ENCODE results near the gene TLE2. TPM values are rescaled to one million over a fixed set of nuclear protein-coding genes. Genes with fewer than 3 reads are reported as not detected.

Gene TLE2
- polyA plus RNA-seq, 1 donor (not counting 4 experiments of a cell fraction or from before 2014, with no cell fraction given): 0.88 TPM

- Histone ChIP-seq H2AFZ (ENCODE audit: control insufficient read depth, low read length) (no peak overlapping the region), H3K27ac (ENCODE audit: control insufficient read depth, insufficient read depth, low read length) (no peak overlapping the region), H3K4me2 (ENCODE audit: control insufficient read depth, extremely low read depth, insufficient read depth, low read depth, low read length) (no peak overlapping the region), H3K9me1 (ENCODE audit: control insufficient read depth, extremely low read depth, insufficient read depth, low read length) (no peaks in the 10 kb centered on the region), H3K79me2 (ENCODE audit: control insufficient read depth, insufficient read depth, low read length) (no peaks in the 10 kb centered on the region), H3K9me3 (ENCODE audit: control insufficient read depth, low read depth, low read length) (no peaks in the 10 kb centered on the region), H3K36me3 (ENCODE audit: control insufficient read depth in 2 of 2, extremely low read depth in 1 of 2, insufficient read depth in 2 of 2, low read length in 2 of 2) (no peaks in the 10 kb centered on the region), H3K4me3 (ENCODE audit: control insufficient read depth in 2 of 3, extremely low read depth in 1 of 3, insufficient read depth in 2 of 3, low read depth in 1 of 3, low read length in 3 of 3) (no peak overlapping the region), H4K20me1 (ENCODE audit: control insufficient read depth, extremely low read depth, insufficient read depth, low read length) (no peaks in the 10 kb centered on the region), H3K9ac (ENCODE audit: control insufficient read depth, extremely low read depth, insufficient read depth, low read length) (no peak overlapping the region), H3K27me3 (ENCODE audit: control insufficient read depth, extremely low read depth, insufficient read depth, low read length) (no peaks in the 10 kb centered on the region), H3K4me1 (ENCODE audit: control insufficient read depth, extremely low read depth, insufficient read depth, low read length) (peaks cover 3% of the 10 kb centered on the region)
- no peak for DNase-seq (ENCODE audit: low read depth, low spot score)
- dilution Hi-C loops (cut with MboI; ENCODE audit: extremely low pct_ligation_motif_present, low sequenced_read_pairs): no loop called here
- no peak for FAIRE-seq
- TF ChIP-seq EZH2 (IDR thresholded peaks at IDR 0.05; ENCODE audit: low read length): no peak
- TF ChIP-seq, protein P1, sequence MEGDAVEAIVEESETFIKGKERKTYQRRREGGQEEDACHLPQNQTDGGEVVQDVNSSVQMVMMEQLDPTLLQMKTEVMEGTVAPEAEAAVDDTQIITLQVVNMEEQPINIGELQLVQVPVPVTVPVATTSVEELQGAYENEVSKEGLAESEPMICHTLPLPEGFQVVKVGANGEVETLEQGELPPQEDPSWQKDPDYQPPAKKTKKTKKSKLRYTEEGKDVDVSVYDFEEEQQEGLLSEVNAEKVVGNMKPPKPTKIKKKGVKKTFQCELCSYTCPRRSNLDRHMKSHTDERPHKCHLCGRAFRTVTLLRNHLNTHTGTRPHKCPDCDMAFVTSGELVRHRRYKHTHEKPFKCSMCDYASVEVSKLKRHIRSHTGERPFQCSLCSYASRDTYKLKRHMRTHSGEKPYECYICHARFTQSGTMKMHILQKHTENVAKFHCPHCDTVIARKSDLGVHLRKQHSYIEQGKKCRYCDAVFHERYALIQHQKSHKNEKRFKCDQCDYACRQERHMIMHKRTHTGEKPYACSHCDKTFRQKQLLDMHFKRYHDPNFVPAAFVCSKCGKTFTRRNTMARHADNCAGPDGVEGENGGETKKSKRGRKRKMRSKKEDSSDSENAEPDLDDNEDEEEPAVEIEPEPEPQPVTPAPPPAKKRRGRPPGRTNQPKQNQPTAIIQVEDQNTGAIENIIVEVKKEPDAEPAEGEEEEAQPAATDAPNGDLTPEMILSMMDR (optimal IDR thresholded peaks at IDR 0.05 in 1 of 3, IDR thresholded peaks at IDR 0.05 in 1 of 3, conservative IDR thresholded peaks at IDR 0.05 in 1 of 3; ENCODE audit: extremely low read depth in 1 of 3, insufficient read depth in 2 of 3, low read length in 3 of 3): no peak
These were observed 16.1 kb upstream of the TLE2 start for GRCh38 chr19:3045191-3045590.

DNA sequence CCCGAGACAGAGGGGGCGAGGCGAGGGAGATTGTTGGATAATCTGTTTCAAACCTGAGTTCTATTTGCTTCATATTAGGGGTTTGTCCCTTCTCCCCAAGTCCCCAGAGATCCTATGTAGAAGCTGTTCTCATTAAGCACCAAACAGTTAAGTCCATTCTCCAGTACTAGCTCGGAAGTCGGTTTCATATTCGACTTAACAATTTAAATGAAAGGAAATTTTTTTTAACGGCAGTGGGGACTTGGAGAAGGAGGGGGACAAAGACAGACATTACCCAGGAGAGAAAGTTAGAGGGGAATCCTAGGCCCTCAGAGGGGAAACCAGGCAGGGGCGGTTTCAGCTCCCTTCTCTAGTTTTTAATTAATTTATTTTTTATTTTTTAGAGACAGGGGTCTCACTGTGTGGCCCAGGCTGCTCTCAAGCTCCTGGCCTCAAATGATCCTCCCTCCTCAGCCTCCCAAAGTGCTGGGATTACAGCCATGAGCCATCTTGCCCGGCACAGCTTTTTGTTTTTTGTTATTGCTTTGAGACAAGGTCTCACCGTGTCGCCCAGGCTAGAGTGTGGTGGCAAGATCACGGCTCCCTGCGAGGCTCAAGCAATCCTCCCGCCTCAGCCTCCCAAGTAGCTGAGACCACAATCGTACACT lies 13.7 kb upstream of the TLE2 start:
- H2AFZ ChIP-seq (ENCODE audit: control insufficient read depth, low read length): no peak overlapping the region
- dilution Hi-C loops (cut with MboI; ENCODE audit: extremely low pct_ligation_motif_present, low sequenced_read_pairs): no loop called here
- H3K79me2 ChIP-seq (ENCODE audit: control insufficient read depth, insufficient read depth, low read length): no peaks in the 10 kb centered on the region
- H3K27ac ChIP-seq (ENCODE audit: control insufficient read depth, insufficient read depth, low read length): no peak overlapping the region
- H3K9ac ChIP-seq (ENCODE audit: control insufficient read depth, extremely low read depth, insufficient read depth, low read length): no peak overlapping the region
- H4K20me1 ChIP-seq (ENCODE audit: control insufficient read depth, extremely low read depth, insufficient read depth, low read length): no peaks in the 10 kb centered on the region
- no peak overlapping the region for H3K4me3 ChIP-seq (ENCODE audit: control insufficient read depth in 2 of 3, extremely low read depth in 1 of 3, insufficient read depth in 2 of 3, low read depth in 1 of 3, low read length in 3 of 3)
- DNase-seq (ENCODE audit: low read depth, low spot score) (no peak), FAIRE-seq (no peak)
- no peaks in the 10 kb centered on the region for H3K9me3 ChIP-seq (ENCODE audit: control insufficient read depth, low read depth, low read length)
- H3K4me2 ChIP-seq (ENCODE audit: control insufficient read depth, extremely low read depth, insufficient read depth, low read depth, low read length): no peak overlapping the region
- no peaks in the 10 kb centered on the region for H3K27me3 ChIP-seq (ENCODE audit: control insufficient read depth, extremely low read depth, insufficient read depth, low read length)
- H3K9me1 ChIP-seq (ENCODE audit: control insufficient read depth, extremely low read depth, insufficient read depth, low read length): no peaks in the 10 kb centered on the region
- H3K36me3 ChIP-seq (ENCODE audit: control insufficient read depth in 2 of 2, extremely low read depth in 1 of 2, insufficient read depth in 2 of 2, low read length in 2 of 2): no peaks in the 10 kb centered on the region
- TF ChIP-seq, protein P1 (optimal IDR thresholded peaks at IDR 0.05 in 1 of 3, IDR thresholded peaks at IDR 0.05 in 1 of 3, conservative IDR thresholded peaks at IDR 0.05 in 1 of 3; ENCODE audit: extremely low read depth in 1 of 3, insufficient read depth in 2 of 3, low read length in 3 of 3): no peak
- TF ChIP-seq EZH2 (IDR thresholded peaks at IDR 0.05; ENCODE audit: low read length): no peak
- H3K4me1 ChIP-seq (ENCODE audit: control insufficient read depth, extremely low read depth, insufficient read depth, low read length): no peaks in the 10 kb centered on the region

Data from keratinocyte (primary cell).